AG04449 (cell line): ENCODE measurements around the gene C5AR2.

Source experiments
- CTCF ChIA-PET: fragments of 350-600 bp; formaldehyde crosslinking; extraction: SDS; loops from one replicate; lab custom pipeline; 2021; ENCODE audit warnings: antibody characterized with exemption; lab: Yijun Ruan, JAX
- POLR2A ChIA-PET: fragments of 400-600, 350-600 bp; formaldehyde crosslinking; extraction: SDS; loops from one replicate; lab custom pipeline; 2020; ENCODE audit warnings: antibody characterized with exemption, inconsistent platforms; lab: Yijun Ruan, JAX
- DNase-seq: peaks from one replicate; pipeline ENCODE4 v3.0.0-alpha.2; 2010; ENCODE audit warnings: low read depth, low spot score
- H3K4me3 ChIP-seq: 2 replicates; pipeline ENCODE4 v1.5.1; 2011; ENCODE audit warnings: low read depth, mild to moderate bottlenecking, control low read depth, low read length
- CTCF ChIP-seq: IDR thresholded peaks from one replicate; pipeline ENCODE4 v1.5.1; 2011; ENCODE audit warnings: mild to moderate bottlenecking, moderate library complexity, low read length, control low read depth, inconsistent platforms; ENCODE audit not compliant: insufficient read depth; ENCODE audit errors: missing control alignments

The C5AR2 gene

GRCh38 chr19:47352095-47352494, 20.1 kb downstream of the C5AR2 start:
- ChIA-PET CTCF (interaction anchor here (0.7 to 5.0 kb wide), 4 partner anchors 8 to 39 kb away, joined by 3 to 87 read pairs (median 26); no protein-coding TSS in a partner anchor), POLR2A (no interaction called here)
- H3K4me3 ChIP-seq, result no peak overlapping the region
- DNase-seq, result no peak
- TF ChIP-seq CTCF, result no peak

GRCh38 chr19:47353307-47353712, 21.3 kb downstream of the C5AR2 start:
- ChIA-PET CTCF (interaction anchor here (1.7 kb wide), 1 partner anchor 9 kb away, joined by 3 read pairs; no protein-coding TSS in a partner anchor), POLR2A (no interaction called here)
- no peak for DNase-seq
- no peak overlapping the region for H3K4me3 ChIP-seq
- no peak for TF ChIP-seq CTCF

- no peak for DNase-seq
- TF ChIP-seq CTCF, result no peak
- POLR2A ChIA-PET, result interaction anchor here (0.8 kb wide), 1 partner anchor 8 kb away, joined by 4 read pairs; the partner anchor contains the start of gene DHX34
- H3K4me3 ChIP-seq, result no peak overlapping the region
- CTCF ChIA-PET, result interaction anchor here (0.9 to 9.8 kb wide), 5 partner anchors 8 to 71 kb away, joined by 3 to 87 read pairs (median 4); partner anchors contain the start of gene DHX34
Observed at GRCh38 chr19:47356900-47357299, 24.9 kb downstream of the C5AR2 start.

- DNase-seq, result no peak
- no peak for TF ChIP-seq CTCF
- ChIA-PET CTCF (interaction anchor here (1.2 to 9.8 kb wide), 3 partner anchors 9 to 33 kb away, joined by 4 to 87 read pairs (median 4); partner anchors contain the start of gene DHX34), POLR2A (interaction anchor here (0.8 kb wide), 1 partner anchor 9 kb away, joined by 4 read pairs; the partner anchor contains the start of gene DHX34)
- H3K4me3 ChIP-seq, result no peak overlapping the region
Observed at GRCh38 chr19:47357788-47358680, 26.1 kb downstream of the C5AR2 start.

GRCh38 chr19:47358936-47359335, 27.0 kb downstream of the C5AR2 start:
- no peak for TF ChIP-seq CTCF
- no peak overlapping the region for H3K4me3 ChIP-seq
- no peak for DNase-seq
- POLR2A ChIA-PET, result no interaction called here
- CTCF ChIA-PET, result interaction anchor here (9.8 kb wide), 1 partner anchor 10 kb away, joined by 87 read pairs; the partner anchor contains the start of gene DHX34

GRCh38 chr19:47362321-47362720, 30.3 kb downstream of the C5AR2 start:
- ChIA-PET POLR2A (no interaction called here), CTCF (interaction anchor here (1.3 to 9.8 kb wide), 2 partner anchors 13 to 66 kb away, joined by 3 to 87 read pairs; partner anchors contain the start of gene DHX34)
- DNase-seq, result no peak
- no peak overlapping the region for H3K4me3 ChIP-seq
- no peak for TF ChIP-seq CTCF
